OCI-M1 (cell line): ENCODE results near the gene FLAD1.
"Not testable (repeated sequence)": the region's sequence is repeated elsewhere in the genome, so short reads cannot be mapped to it uniquely, and the experiment has no call there.

Source experiments
- DNase-seq: peaks from one replicate; lab custom pipeline; 2025; lab: John Stamatoyannopoulos, UW

The FLAD1 gene

DNA sequence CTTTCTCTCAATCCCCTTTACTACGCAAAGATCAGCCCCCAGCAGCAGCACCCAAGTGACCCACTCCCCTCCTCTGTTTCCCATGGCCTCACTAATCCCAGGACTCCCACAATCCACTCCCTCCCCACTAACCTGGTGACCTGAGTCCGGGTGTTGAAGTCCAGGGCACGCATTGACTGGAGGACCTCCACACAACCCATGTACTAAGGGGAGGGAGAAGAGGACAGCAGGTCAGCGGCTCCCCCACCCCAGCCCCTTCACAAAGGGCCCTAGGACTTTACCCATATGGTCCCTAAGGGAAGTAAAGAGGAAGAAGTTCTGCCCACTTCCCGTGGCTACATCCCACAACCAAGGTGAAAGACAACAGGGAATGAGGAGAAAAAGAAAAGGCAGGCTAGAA is 13.9 kb upstream of the FLAD1 start:
- no peak for DNase-seq

DNA sequence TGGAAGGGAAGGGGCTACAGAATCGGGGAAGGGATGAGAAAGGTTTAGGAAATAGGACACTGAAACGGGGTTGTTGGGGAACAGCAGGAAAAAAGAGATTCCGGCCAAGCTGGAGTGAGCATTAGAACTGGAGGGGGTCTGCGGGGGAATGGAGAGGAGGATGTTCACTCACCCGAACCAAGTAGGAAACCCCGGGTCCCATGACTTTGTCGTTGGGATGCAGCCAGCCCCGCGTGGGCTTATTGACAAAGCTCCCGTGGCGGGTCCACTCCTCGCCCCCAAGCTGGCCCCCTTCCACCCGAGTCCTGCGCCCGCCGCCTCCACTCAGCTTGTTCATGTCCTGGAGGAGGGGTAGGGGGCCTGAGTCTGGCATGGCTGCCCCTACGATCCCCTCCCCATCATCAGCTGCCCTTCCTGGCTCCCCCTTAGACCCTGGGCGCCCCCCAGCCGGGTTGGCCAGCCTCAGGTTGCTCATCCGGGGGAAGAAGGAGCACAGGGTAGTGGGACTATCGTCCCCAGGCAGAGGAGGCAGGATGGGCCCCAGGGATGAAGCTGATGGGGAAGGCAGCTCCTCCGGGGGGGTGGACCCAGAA is 13.2 kb upstream of the FLAD1 start:
- no peak for DNase-seq

DNA sequence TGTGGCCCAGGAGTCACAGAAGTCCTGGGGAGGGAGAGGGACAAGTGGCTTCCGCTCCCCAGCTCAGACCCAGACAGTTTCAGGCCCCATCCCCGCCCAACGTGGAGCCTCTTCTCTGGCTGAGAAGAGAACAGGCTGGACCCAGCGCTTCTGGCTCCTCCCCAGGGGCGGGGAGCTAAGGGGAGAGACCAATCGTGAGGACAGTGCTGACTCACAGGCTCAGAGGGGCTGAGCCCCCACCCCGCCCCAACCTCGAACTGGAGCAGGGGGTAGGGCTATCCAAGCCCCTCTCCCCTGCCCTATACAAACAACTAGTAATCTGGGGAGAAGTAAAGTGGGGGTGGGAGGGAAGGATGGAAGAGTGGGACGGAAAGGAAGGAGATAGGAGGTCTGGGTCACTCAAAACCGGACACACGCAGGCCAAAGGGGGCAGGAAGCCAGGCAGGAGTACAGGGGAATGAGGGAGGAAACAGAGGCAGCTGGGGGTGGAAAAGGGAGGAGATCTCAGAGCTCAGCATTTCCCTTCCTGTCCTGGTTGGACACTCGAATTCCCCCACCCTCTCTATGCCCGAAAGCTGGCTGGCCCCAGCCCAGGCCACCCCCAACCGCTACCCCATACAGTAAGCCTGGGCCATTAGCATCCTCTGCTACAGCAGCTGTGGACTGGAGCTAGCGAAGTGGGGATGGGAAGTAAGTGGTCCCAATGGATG is 12.4 kb upstream of the FLAD1 start, which contains the start of gene SHC1:
Gene SHC1, minus strand, starts transcription at position 117 of the 710 bp plus-strand sequence. CDS start 221 bp downstream, outside the sequence.
- DNase-seq: peak; percentile 96

- no peak for DNase-seq
These were observed 11.7 kb upstream of the FLAD1 start for GRCh38 chr1:154971341-154971998.

GRCh38 chr1:154972213-154972516 is 11.0 kb upstream of the FLAD1 start:
- no peak for DNase-seq

GRCh38 chr1:154972517-154973343 is 10.4 kb upstream of the FLAD1 start:
- DNase-seq: peak; percentile 74

DNA sequence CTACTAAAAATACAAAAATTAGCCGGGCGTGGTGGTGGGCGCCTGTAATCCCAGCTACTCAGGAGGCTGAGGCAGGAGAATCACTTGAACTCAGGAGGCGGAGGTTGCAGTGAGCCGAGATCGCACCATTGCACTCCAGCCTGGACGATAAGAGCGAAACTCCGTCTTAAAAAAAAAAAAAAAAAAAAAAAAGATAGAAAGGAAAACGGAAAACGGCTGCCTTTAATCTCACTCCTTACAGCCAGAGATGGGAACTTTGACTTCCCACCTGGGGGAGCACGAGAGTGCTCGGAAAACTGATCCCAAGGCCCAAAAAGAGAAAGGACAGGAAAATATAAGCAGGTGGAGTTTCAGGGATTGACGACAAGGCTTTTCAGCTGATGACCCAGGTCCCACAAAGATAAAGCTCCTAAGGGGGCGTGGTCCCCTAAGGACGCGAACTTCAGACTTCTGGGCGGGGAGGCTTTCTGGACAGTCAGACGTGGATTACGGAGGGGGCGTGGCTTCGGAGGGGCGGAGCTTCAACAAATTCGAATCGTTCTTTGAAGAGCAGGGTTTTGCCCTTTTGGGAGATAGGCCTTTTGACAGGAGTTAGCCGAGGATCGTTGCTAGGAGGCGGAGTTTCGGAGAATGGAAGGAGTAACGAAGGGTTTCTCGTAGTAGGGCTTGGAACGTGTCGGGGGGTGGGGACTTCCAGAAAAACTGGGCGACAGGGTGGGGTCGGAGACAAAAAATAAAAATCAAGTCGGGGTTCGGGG is 9.6 kb upstream of the FLAD1 start:
- DNase-seq: peak; percentile 100

DNA sequence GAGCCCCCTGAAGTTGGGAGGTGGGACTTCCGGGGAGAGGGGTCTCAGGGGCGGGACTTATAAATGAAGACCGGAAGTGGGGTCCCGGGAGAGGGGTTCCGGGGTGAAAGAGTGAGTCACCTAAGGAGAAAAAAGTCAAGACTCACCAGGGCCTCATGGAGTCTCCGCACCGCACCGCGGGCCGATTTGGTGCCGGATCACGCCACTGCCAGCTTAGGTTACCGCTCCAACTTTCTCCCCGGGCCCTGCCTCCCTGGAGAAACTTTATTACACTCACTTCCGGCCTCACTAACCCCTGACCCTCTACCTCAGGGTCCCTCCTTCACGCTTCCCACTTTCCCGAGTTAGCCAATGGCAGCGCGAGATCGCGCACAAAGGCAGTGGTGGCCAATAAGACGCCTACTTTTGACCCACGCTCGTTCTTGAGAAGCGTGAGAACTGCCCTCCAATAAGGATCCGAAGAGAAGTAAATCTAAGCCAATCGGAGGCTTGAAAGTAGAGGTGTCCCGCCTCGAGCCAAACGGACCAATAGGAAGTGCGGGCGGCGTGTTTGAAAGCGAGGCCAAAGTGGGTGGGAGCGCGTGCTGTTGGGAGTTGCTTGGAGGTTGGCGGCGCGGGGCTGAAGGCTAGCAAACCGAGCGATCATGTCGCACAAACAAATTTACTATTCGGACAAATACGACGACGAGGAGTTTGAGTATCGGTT is 8.9 kb upstream of the FLAD1 start, which contains the start of gene CKS1B:
Gene CKS1B, plus strand, starts transcription at position 580 of the 706 bp plus-strand sequence. Its CDS starts 65 bp downstream, at position 645.
- DNase-seq: peak; percentile 100

GRCh38 chr1:154974808-154975408 is 8.2 kb upstream of the FLAD1 start:
- DNase-seq: peak; percentile 99

DNA sequence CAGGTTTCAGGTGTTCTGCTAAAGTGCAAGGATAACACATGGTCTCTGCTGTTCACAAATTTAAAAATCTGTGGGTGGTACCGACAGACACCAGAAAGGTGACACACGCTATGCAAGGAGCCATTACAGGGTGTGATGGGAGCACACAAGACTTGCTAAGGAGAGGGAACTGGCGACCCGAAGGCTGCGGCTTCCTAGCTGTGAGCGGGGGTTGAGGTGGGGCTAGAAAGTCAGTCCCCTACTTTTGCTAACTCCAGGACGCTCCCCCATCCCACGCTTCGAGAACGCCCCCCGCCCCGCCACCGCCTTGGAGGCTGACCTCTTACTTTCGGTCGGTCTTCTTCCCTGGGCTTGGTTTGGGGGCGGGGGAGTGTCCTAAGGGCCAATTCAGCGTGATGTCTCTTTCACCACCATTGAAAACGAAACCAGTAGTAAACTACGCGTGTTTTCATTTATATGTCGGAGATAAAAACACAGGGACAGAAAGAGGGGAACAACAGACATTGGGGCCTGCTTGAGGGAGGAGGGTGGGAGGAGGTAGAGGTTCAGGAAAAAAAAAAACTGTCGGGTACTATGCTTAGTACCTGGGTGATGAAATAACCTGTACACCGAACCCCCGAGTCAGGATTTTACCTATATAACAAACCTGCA is 7.6 kb upstream of the FLAD1 start:
- DNase-seq: peak; percentile 92

DNA sequence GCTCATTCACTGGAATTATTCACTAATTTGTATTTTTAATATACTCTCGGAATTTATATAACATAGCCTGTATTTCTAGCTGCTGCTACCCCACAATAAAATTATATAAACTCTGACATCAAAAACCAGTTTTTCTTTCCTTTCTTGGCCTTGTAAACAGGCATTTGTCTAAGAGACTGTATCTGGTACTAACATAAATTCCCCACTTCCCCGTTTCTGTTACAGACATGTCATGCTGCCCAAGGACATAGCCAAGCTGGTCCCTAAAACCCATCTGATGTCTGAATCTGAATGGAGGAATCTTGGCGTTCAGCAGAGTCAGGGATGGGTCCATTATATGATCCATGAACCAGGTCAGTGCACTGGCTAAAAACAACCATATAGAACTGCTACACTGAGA is 5.4 kb upstream of the FLAD1 start:
- not testable (repeated sequence) for DNase-seq

DNA sequence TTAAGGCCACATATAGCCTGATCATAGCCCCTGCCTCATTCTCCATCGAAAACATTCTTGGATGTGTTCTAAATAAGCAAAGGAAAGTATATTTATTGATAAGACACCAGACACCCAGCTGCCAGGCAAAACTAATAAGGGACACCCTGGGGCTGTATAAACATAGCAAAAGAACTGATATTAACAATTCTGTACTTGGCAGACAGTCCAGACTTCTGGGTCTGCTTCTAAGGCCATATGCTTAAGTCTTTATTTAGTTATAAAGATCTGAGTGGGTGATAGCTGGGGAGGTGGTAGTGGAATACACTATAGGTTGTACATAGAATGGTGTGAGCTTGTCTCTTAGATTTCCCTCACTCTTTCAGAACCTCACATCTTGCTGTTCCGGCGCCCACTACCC is 4.8 kb upstream of the FLAD1 start:
- no peak for DNase-seq

DNA sequence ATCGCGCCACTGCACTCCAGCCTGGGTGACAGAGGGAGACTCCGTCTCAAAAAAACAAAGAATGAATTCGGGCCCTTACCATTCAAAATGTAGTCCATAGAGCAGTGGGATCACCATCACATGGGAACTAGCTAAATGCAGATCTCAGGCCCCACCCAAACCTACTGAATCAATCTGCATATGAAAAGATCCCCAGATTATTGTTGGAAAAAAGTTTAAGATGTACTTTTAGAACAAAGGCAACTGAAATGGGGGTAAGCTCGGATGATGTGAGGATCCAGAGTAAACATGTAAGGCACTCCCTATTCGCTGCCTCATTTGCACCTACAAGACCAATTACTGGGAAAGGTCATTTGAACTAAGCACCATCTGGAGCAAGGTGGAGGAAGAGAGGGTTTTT is 803 bp upstream of the FLAD1 start:
- peak; percentile 75 for DNase-seq

DNA sequence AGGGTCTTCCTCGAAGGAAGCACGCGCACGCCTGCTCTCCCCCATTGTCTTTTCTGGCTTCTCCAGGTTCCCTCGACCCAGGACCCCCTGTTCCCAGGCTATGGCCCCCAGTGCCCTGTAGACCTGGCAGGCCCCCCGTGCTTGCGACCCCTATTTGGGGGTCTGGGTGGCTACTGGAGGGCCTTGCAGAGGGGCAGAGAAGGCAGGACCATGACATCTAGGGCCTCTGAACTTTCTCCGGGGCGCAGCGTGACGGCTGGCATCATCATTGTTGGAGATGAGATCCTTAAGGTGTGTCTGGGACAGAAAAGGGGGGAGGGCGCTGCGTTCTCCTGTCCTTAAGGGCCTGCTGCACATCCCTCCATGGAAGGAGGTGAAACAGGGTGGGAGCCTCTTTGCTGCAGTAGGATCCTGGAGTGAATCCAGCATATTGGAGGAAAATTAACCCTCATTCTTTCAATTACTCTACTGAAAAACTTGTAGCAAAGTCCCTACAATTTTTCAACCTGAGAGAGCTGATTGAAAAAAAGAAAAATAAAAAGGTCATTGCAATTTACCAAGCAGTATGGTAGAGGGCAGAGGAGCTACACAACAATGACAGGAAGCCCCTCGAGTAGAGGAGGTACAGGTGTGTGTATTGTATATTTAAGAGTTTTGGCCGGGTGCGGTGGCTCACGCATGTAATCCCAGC is 777 bp downstream of the FLAD1 start:
- DNase-seq: peak; percentile 43

GRCh38 chr1:154986736-154987135 is 3.6 kb downstream of the FLAD1 start:
- not testable (repeated sequence) for DNase-seq

DNA sequence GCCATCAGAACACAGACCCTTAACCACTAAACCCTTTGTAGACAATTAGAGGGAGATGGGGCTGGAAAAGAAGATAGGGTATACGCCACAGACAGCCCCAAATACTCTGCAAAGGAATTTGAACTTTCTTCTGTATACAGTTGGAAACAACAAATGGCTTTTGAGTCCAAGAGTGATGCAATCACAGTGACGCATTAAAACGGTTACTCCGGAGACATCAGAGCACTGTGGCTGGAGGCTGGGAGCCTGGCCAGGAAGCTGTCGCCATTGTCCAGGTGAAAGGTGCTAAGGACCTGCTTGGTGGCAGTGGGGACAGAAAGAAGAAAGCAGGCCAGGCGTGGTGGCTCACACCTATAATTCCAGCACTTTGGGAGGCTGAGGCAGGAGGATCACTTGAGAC is 4.2 kb downstream of the FLAD1 start:
- no peak for DNase-seq

DNA sequence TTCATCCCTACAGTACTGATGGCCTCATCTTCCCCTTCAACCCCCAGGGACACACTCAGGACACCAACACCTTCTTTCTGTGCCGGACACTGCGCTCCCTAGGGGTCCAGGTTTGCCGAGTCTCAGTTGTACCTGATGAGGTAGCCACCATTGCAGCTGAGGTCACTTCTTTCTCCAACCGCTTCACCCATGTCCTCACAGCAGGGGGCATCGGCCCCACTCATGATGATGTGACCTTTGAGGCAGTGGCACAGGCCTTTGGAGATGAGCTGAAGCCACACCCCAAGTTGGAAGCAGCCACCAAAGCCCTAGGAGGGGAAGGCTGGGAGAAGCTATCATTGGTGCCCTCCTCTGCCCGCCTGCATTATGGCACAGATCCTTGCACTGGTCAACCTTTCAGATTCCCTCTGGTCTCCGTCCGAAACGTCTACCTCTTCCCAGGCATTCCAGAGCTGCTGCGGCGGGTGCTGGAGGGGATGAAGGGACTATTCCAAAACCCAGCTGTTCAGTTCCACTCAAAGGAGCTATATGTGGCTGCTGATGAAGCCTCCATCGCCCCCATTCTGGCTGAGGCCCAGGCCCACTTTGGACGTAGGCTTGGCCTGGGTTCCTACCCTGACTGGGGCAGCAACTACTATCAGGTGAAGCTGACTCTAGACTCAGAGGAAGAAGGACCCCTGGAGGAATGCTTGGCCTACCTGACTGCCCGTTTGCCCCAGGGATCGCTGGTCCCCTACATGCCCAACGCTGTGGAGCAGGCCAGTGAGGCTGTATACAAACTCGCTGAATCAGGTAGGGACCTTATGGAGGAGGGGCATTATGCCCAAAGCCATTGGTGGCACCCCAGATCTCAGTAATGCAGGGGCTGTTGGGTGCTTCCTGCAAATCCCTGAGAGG is 5.2 kb downstream of the FLAD1 start:
- DNase-seq: peak; percentile 39

GRCh38 chr1:154989195-154989860 is 6.2 kb downstream of the FLAD1 start:
- no peak for DNase-seq
